ENCODE results near the gene C6orf89.

GRCh38 chr6:36893976-36894932, 8.5 kb downstream of the C6orf89 start:
- no peak for TF ChIP-seq EZH2 (IDR thresholded peaks at IDR 0.05; ENCODE audit: low read length, missing control alignments)
- TF ChIP-seq CTCF (conservative IDR thresholded peaks at IDR 0.05 in 1 of 2, IDR thresholded peaks at IDR 0.05 in 1 of 2; ENCODE audit: low read depth in 1 of 2, low read length in 2 of 2) = no peak

Measured in fibroblast of lung (primary cell).